HG03066 (cell line): ENCODE results near the gene TMPRSS7.

Source experiments
- ATAC-seq: cut with Tn5 transposase; IDR thresholded peaks from one replicate; pipeline ENCODE4 v1.9.1; 2021; ENCODE audit warnings: low read depth; ENCODE audit not compliant: unreplicated experiment

TMPRSS7 gene

DNA sequence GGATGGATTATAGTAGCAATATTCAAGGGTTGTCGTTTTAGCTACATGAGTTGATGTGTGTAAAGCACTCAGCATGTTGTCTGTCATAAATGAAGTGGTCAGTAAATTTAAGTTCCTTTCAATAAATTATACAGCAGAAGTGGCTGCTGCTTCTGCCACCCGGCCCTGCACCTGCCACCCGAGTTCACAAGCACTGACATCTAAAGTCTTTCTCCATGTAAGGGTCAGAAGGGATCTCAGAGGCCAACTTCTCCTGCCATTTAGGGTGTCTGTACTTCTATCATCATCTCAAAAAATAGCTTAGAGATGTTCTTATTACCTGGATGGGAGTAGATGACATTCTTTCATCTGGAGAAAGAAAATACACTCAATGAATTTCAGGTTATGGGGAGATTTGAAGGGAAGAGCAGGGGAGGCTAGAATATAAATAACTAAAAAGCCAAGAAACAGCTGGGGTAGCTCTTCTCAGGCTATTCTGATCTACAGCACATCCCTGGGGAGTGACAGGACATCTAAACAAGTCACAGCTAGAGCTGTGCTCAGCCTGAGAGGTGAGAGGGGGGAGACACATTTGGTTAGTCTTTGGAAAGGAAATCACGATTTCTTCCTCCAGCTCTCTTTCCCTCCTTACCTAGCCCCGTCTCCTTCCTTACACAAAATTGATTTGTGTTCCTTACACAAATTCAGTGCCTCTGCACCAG is 90.5 kb downstream of the TMPRSS7 start:
- ATAC-seq = no peak

- no peak for ATAC-seq
Observed at GRCh38 chr3:112126511-112126911, 92.0 kb downstream of the TMPRSS7 start.

DNA sequence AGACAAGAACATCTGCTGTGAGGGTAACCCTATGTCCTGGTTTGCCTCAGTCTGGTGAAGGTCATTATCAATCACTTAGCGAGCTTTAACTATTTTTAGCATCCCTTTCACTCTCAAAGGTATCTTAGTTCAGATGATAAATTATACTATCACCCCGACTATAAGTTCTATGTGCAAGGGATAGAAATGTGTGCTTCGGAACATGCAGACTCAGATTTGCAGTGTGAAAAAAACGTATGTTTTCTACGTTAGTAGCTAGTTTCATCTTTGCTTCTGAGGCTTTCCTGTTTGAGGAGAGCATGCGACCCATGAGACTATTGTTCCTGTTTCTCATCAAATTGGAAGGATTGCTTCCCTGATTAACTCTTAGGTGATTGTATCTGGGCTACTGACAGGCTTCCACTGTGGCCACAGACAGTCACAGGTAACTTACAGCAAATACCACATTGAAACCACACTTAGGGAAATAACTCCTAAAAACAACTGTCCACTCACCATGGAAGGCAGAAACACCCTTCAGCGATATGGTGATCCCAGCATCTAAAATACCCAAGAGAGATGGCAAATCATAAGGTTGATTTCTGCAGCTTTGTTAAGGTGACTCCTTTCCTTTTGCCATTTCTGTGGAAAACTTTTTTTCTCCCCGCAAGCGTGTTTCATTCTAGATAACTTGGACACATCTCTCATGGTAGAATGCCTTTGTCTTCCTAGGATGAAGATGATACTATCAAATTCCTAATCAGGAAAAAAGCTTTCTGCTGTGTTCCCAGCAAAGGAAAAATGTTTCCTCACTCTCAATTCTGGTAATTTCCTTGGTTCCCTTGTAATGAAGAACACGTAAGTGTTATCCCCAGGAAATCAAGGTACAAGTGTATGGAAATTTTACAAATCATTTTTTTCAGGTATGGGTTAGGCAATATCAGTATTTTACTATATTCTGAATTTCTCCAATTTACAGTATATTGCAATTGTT is 93.3 kb downstream of the TMPRSS7 start:
- ATAC-seq = no peak

DNA sequence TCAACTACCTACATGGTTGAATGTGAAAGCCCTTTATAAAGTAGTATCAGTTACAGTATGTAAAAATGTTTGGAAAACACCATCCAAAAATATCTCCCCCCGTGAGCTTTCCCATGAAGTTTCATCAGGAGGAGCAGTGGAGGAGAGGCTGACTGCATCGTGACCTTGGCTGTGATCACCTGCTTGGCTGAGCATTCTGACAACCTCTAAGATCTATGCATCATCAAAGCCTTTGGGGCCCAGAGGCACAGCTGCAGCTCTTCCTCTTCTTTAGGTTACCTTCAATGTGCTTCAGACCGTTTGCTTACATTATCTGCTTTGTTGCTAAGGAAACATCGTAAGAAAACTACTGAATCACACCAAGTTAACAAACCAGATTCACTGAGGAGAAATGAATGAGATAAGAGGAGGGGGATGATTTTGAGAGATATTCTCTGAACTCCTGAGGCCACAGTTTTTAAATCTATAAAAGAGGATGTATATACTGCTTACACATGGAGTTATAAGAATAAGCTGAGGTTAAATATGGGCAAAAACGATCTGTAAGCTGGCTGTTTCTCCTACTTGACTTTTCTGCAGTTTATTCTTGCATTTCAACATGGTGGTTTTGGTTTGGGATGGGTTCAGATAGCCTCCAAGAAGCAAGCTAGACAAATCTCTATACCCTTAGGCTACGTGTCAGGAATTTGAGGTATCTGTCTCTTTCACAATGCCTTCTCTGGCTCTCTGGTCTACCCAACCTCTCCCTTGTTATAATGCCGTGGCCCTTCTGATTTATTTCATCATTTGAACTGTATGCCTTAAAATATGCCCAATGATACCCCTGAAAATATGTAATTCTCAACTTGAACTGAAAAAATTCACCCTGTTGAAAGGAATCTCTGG is 94.5 kb downstream of the TMPRSS7 start:
- no peak for ATAC-seq

DNA sequence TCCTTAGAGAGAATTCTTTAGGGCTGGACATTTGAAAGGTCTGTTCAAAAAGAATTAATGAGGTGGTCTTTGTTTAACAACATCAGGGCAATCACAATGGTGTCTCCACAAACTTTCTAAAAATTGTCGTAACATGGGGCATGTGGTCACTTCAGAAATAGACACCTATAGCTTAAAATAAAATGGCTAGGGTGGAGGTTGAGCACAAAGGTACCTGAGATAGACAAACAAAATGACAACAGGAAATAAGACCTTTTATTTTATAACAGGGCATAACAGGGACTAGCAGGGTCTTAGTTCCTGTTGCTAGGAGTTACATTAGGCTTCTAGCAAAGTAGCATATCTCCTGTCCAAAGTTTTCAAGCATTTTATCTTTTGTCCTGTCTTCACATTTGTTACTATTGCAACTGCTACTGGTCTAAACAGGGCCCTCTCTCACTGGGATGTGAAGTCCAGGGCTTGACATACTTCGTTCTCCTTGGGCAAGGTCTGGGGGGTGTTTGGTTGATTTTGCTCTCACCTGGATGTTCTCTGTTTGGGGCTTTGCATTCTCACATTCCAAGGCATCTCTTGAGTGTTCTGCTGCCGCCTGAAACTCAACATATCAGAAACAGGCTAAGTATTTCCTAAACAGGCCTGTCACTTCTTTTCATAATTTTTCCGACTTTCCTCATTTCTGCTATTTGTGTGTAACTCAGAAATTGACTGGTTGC is 95.5 kb downstream of the TMPRSS7 start:
- no peak for ATAC-seq

DNA sequence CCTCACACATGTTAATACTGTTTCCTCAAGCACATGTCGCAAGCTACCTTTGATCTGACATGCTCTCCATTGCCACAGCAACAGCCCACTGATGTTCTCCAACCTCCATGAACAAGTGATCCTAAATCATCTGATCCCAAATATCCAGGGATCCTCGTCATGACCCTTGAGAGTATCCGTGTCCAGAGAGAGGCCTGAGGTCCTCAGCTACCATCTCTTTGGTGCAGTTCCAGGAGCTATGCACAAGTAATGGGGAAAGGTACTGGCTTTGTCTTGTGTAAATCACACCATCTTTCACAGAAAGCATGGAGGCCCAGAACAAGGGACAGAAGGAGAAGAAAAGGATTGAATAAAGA is 96.1 kb downstream of the TMPRSS7 start:
- no peak for ATAC-seq
